GM12878 (cell line): ENCODE data around the gene ZBTB33. TPM values are rescaled to one million over a fixed set of nuclear protein-coding genes. Genes with fewer than 3 reads are reported as not detected.

ENCODE experiments used
- BHLHE40 ChIP-seq, 2 experiments: fragments of 450-650 bp in 1 of 2; IDR thresholded peaks; 2 replicates each; pipeline ENCODE4 v1.6.1; 2011 to 2017; ENCODE audit warnings: low read depth in 2 of 2, borderline replicate concordance in 1 of 2, improper control_type of control experiment in 1 of 2, low read length in 1 of 2, mild to moderate bottlenecking in 1 of 2
- CBFB ChIP-seq: IDR thresholded peaks from 2 replicates; pipeline ENCODE4 v1.6.1; 2016; ENCODE audit warnings: antibody characterized with exemption, low read depth
- CHD4 ChIP-seq: fragments of 200-600 bp; sonication (generic); IDR thresholded peaks from 2 replicates; pipeline ENCODE4 v1.6.1; 2016; ENCODE audit warnings: mild to moderate bottlenecking
- CREM ChIP-seq: IDR thresholded peaks from 2 replicates; pipeline ENCODE4 v1.6.1; 2014; ENCODE audit warnings: antibody characterized with exemption, low read depth
- DPF2 ChIP-seq: fragments of 450-650 bp; IDR thresholded peaks from 2 replicates; pipeline ENCODE4 v1.6.1; 2017; ENCODE audit warnings: mild to moderate bottlenecking
- EGR1 ChIP-seq, 2 experiments: IDR thresholded peaks; 1 replicate in 1 of 2; 2 replicates in 1 of 2; pipeline ENCODE4 v1.6.1; 2011 to 2012; ENCODE audit warnings: low read depth in 2 of 2, low read length in 2 of 2, borderline replicate concordance in 1 of 2, mild to moderate bottlenecking in 1 of 2, moderate library complexity in 1 of 2
- GATAD2B ChIP-seq: fragments of 450-650 bp; conservative IDR thresholded peaks from 2 replicates; pipeline ENCODE4 v1.6.1; 2017; ENCODE audit warnings: low read depth, mild to moderate bottlenecking, moderate library complexity
- HCFC1 ChIP-seq: fragments of 150-350 bp; IDR thresholded peaks from 2 replicates; pipeline ENCODE4 v1.6.1; 2014; ENCODE audit warnings: low read length
- HDGF ChIP-seq: fragments of 450-650 bp; IDR thresholded peaks from 2 replicates; pipeline ENCODE4 v1.6.1; 2016; ENCODE audit warnings: antibody characterized with exemption
- IKZF2 ChIP-seq, 2 experiments: fragments of 450-650 bp; IDR thresholded peaks; 2 replicates each; pipeline ENCODE4 v1.6.1; 2017; ENCODE audit warnings: mild to moderate bottlenecking in 2 of 2, moderate library complexity in 2 of 2
- LARP7 ChIP-seq: fragments of 450-650 bp; IDR thresholded peaks from 2 replicates; pipeline ENCODE4 v1.6.1; 2017; ENCODE audit warnings: mild to moderate bottlenecking
- POLR2A ChIP-seq: IDR thresholded peaks from 2 replicates; pipeline ENCODE4 v1.6.1; 2011; ENCODE audit warnings: low read depth, mild to moderate bottlenecking, low read length
- RUNX3 ChIP-seq: IDR thresholded peaks from 2 replicates; pipeline ENCODE4 v1.6.1; 2012; ENCODE audit warnings: low read length, inconsistent platforms
- SMARCA5 ChIP-seq: fragments of 450-650 bp; IDR thresholded peaks from 2 replicates; pipeline ENCODE4 v1.6.1; 2017; ENCODE audit warnings: mild to moderate bottlenecking
- SMC3 ChIP-seq: IDR thresholded peaks from 2 replicates; pipeline ENCODE4 v1.6.1; 2011; ENCODE audit warnings: low read length, improper control_type of control experiment, borderline replicate concordance
- SP1 ChIP-seq: IDR thresholded peaks from one replicate; pipeline ENCODE4 v1.6.1; 2011; ENCODE audit warnings: low read depth, low read length
- SPI1 ChIP-seq: IDR thresholded peaks from 2 replicates; pipeline ENCODE4 v1.6.1; 2011; ENCODE audit warnings: low read depth, mild to moderate bottlenecking, low read length, moderate library complexity, borderline replicate concordance; ENCODE audit not compliant: insufficient read depth
- STAT1 ChIP-seq: fragments of 450-650 bp; conservative IDR thresholded peaks from 2 replicates; pipeline ENCODE4 v1.6.1; 2014; ENCODE audit warnings: antibody characterized with exemption, mild to moderate bottlenecking
- ZSCAN29 ChIP-seq: fragments of 450-650 bp; IDR thresholded peaks from 2 replicates; pipeline ENCODE4 v1.6.1; 2017; ENCODE audit warnings: mild to moderate bottlenecking, moderate library complexity
- polyA plus RNA-seq, 11 experiments: library from polyadenylated mRNA; depleted of rRNA in 4 of 11; unstranded in 6 of 11; stranded (reverse) in 5 of 11; fragments of >200 nt; fragmentation: Nextera tagmentation in 4 of 11; fragmentation: Illumina TruSeq in 1 of 11; extraction: Ambion mirVana in 4 of 11; extraction: Trizol in 1 of 11; gene quantifications; 1 replicate in 1 of 11; 2 replicates in 10 of 11; pipeline versions ENCODE4 v1.2.1 to v1.2.3, GENCODE V29; 2011 to 2016; ENCODE audit warnings: inconsistent platforms in 2 of 11, missing spikeins in 2 of 11, low read depth in 1 of 11
- total RNA-seq, 4 experiments: library from RNA; depleted of rRNA in 3 of 4; stranded (reverse); fragments of >200 nt in 3 of 4; fragmentation: Illumina TruSeq in 1 of 4; extraction: Trizol in 1 of 4; gene quantifications; 2 replicates each; pipeline versions ENCODE4 v1.2.1 to v1.2.3, GENCODE V29; 2013 to 2021
- TF ChIP-seq, protein P1 (sequence below): fragments of 450-650 bp; conservative IDR thresholded peaks from 2 replicates; pipeline ENCODE4 v1.6.1; 2017; ENCODE audit warnings: mild to moderate bottlenecking, moderate library complexity
- TF ChIP-seq, protein P2 (sequence below), 3 experiments: IDR thresholded peaks in 2 of 3; conservative IDR thresholded peaks in 1 of 3; 2 replicates each; pipeline ENCODE4 v1.5.1; 2011; ENCODE audit warnings: low read depth in 3 of 3, low read length in 3 of 3, mild to moderate bottlenecking in 3 of 3, control low read depth in 2 of 3, moderate library complexity in 2 of 3, inconsistent platforms in 1 of 3, mixed read lengths in 1 of 3; ENCODE audit not compliant: control insufficient read depth in 2 of 3, insufficient read depth in 1 of 3; ENCODE audit errors: extremely low read depth in 1 of 3
- TF ChIP-seq, protein P3 (sequence below): fragments of 450-650 bp; IDR thresholded peaks from 2 replicates; pipeline ENCODE4 v1.6.1; 2016; ENCODE audit warnings: mild to moderate bottlenecking
- TF ChIP-seq, protein P4 (sequence below): fragments of 450-650 bp; IDR thresholded peaks from 2 replicates; pipeline ENCODE4 v1.6.1; 2017; ENCODE audit warnings: borderline replicate concordance

ZBTB33 gene
- total and polyA plus RNA-seq, 10 of the 15 experiments (the other 5 are each of a cell fraction or from before 2014, with no cell fraction given): 5.2 to 26.3 (median 18.3) TPM

DNA sequence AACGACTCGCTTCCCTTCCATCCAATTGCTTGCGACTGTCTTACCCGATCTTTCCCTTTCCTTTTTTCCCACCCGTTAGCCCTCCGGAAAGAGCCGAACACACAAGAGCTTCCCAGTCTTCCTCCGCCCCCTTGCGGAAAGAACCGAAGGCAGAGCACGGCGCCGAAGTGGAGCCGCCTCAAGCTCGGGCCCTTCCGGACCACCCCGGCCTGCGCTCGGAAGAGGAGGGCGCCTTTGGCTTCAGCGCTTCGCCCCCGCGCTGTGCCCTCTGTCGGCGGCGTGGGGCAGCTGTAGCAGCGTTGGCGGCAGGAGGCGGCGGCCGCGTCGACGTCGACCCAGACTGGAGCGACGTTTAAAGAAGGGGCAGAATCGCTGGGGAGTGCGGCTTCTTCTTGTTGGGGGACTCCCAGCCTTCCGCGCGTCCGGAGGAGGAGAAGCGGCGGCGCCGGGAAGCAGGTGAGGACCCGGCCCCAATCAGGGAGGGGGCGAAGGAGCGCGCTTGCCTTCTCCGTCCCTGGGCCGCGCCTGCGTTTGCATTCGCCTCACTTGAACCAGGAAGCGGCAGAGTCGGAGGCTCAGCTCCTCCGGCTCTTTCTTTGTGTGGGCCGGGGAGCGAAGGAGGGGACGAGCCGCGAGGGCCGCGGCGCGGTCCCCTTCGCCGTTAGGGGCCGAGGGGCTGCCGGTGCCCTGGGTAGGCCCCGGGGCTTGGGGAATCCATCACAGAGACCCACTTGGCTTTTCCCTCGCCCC lies at the start of gene ZBTB33 (continued):
- TF ChIP-seq, protein P1, sequence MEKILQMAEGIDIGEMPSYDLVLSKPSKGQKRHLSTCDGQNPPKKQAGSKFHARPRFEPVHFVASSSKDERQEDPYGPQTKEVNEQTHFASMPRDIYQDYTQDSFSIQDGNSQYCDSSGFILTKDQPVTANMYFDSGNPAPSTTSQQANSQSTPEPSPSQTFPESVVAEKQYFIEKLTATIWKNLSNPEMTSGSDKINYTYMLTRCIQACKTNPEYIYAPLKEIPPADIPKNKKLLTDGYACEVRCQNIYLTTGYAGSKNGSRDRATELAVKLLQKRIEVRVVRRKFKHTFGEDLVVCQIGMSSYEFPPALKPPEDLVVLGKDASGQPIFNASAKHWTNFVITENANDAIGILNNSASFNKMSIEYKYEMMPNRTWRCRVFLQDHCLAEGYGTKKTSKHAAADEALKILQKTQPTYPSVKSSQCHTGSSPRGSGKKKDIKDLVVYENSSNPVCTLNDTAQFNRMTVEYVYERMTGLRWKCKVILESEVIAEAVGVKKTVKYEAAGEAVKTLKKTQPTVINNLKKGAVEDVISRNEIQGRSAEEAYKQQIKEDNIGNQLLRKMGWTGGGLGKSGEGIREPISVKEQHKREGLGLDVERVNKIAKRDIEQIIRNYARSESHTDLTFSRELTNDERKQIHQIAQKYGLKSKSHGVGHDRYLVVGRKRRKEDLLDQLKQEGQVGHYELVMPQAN: peak; percentile 51
- TF ChIP-seq EGR1 (IDR thresholded peaks at IDR 0.05; ENCODE audit: borderline replicate concordance in 1 of 2, low read depth in 2 of 2, low read length in 2 of 2): peak; percentile 47 to 86
- peak; percentile 67; the same call in 1 of the 2 replicates for TF ChIP-seq CREM
- TF ChIP-seq POLR2A: peak; percentile 75
- no peak for TF ChIP-seq CHD4
- TF ChIP-seq SMC3: peak; percentile 46; the same call in 1 of the 2 replicates
- TF ChIP-seq HDGF: 0 out of 2 replicates have a peak, but pooled peaks have one; percentile 42
- no peak for TF ChIP-seq HCFC1
- no peak for TF ChIP-seq SP1
- peak; percentile 36; the same call in 1 of the 2 replicates for TF ChIP-seq DPF2
- TF ChIP-seq SMARCA5: peak; percentile 59; the same call in 1 of the 2 replicates
- TF ChIP-seq LARP7: peak; percentile 64; the same call in 1 of the 2 replicates
- no peak for TF ChIP-seq ZSCAN29
- no peak for TF ChIP-seq STAT1
- peak in 1 of 2 experiments; percentile 43; a peak in 1 of 4 replicates for TF ChIP-seq BHLHE40 (IDR thresholded peaks at IDR 0.05; ENCODE audit: borderline replicate concordance in 1 of 2, low read depth in 2 of 2, low read length in 1 of 2)
- TF ChIP-seq, protein P2, sequence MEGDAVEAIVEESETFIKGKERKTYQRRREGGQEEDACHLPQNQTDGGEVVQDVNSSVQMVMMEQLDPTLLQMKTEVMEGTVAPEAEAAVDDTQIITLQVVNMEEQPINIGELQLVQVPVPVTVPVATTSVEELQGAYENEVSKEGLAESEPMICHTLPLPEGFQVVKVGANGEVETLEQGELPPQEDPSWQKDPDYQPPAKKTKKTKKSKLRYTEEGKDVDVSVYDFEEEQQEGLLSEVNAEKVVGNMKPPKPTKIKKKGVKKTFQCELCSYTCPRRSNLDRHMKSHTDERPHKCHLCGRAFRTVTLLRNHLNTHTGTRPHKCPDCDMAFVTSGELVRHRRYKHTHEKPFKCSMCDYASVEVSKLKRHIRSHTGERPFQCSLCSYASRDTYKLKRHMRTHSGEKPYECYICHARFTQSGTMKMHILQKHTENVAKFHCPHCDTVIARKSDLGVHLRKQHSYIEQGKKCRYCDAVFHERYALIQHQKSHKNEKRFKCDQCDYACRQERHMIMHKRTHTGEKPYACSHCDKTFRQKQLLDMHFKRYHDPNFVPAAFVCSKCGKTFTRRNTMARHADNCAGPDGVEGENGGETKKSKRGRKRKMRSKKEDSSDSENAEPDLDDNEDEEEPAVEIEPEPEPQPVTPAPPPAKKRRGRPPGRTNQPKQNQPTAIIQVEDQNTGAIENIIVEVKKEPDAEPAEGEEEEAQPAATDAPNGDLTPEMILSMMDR (IDR thresholded peaks at IDR 0.05 in 2 of 3, conservative IDR thresholded peaks at IDR 0.05 in 1 of 3; ENCODE audit: control insufficient read depth in 2 of 3, extremely low read depth in 1 of 3, insufficient read depth in 1 of 3, low read depth in 3 of 3, low read length in 3 of 3): peak; percentile 53 to 63 (median 55); a peak in 5 of 6 replicates
- TF ChIP-seq CBFB: peak; percentile 33; the same call in 1 of the 2 replicates
- TF ChIP-seq IKZF2 (IDR thresholded peaks at IDR 0.05): no peak; a peak in 1 of 4 replicates
- TF ChIP-seq, protein P3, sequence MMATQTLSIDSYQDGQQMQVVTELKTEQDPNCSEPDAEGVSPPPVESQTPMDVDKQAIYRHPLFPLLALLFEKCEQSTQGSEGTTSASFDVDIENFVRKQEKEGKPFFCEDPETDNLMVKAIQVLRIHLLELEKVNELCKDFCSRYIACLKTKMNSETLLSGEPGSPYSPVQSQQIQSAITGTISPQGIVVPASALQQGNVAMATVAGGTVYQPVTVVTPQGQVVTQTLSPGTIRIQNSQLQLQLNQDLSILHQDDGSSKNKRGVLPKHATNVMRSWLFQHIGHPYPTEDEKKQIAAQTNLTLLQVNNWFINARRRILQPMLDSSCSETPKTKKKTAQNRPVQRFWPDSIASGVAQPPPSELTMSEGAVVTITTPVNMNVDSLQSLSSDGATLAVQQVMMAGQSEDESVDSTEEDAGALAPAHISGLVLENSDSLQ: peak; percentile 42; the same call in 1 of the 2 replicates
- TF ChIP-seq GATAD2B: 0 out of 2 replicates have a peak, but pooled peaks have one; percentile 29
- TF ChIP-seq, protein P4, sequence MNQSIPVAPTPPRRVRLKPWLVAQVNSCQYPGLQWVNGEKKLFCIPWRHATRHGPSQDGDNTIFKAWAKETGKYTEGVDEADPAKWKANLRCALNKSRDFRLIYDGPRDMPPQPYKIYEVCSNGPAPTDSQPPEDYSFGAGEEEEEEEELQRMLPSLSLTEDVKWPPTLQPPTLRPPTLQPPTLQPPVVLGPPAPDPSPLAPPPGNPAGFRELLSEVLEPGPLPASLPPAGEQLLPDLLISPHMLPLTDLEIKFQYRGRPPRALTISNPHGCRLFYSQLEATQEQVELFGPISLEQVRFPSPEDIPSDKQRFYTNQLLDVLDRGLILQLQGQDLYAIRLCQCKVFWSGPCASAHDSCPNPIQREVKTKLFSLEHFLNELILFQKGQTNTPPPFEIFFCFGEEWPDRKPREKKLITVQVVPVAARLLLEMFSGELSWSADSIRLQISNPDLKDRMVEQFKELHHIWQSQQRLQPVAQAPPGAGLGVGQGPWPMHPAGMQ: no peak
- TF ChIP-seq SPI1: no peak
- no peak for TF ChIP-seq RUNX3
